A549 treated with Mapracorat at 1 μM for 4 hours (cell line): ENCODE results near the gene OR2J3. TPM values are rescaled to one million over a fixed set of nuclear protein-coding genes. Genes with fewer than 3 reads are reported as not detected.

Experiments
- total RNA-seq: library from RNA; stranded (reverse); fragments of 200-300 nt; extraction: Qiagen RNA extraction; gene quantifications from 5 replicates; pipeline ENCODE4 v1.2.3, GENCODE V29; 2022

Gene OR2J3
- total RNA-seq = not detected in 5 replicates

DNA sequence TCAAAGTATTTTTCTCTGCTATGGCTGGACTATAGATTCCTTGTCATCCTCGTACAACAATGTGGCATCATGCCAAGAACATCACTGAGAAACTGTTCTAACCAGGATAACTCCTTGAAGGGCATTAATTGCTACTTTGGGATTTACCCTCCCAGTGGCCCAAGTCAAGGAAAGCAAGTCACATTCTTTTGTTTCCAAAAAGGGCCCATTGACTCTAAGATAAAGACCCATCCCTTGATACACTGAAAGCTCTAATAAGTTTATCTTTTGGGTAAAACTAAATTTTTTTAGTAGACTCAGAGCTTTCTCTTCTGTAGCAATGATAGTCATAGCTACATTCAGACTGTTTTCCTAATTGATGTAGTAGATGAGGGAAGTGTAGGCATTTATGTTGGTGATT, at the start of gene OR2J3:
Gene OR2J3 (plus strand): TSS at position 301 of the 400 bp plus-strand sequence. CDS start 3,833 bp downstream, outside the sequence.

DNA sequence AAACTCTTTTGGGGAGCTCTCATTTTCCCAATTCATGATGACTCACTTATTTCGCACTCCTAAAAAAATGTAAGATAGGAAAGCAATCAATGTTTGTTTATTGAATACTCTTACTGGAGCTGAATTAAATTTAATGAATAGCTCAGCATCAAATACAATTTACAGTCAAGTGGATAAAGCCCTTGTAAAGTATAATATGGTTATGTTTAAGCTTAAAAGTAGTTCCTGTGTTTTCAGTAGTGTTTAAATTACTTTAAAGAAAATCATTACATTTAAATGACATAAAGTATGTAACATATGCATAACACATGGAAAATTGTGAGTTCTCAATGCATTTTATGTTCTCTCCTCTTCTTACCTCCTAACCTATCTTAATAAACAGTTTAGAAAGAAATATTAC, 20.6 kb upstream of the OR2J3 start, which contains the start of gene OR2B3:
Gene OR2B3 (minus strand): TSS at position 101 of the 400 bp plus-strand sequence. CDS start 65 bp downstream, at position 36.

DNA sequence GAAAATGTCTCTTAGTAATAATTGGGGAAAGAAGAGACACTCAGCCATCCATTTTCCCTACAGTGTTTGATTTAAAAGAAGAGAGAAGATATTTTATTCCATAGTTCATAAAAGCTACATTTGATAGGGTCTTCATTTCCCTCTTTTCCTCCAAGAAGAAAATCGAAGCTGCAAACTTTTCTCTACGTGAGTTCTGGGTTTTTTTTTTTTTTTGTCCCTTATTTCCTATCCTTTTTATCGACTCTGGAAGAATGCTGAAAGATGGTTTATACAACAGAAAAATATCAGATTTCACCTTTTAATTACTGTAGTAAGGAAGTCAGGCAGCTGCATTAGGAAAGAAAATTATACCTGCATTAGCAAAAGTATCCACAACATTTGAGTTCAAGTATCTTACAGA, 8.7 kb upstream of the OR2J3 start, which contains the start of gene OR2J1:
Gene OR2J1 (plus strand): TSS at position 301 of the 400 bp plus-strand sequence. CDS start 1,453 bp downstream, outside the sequence.

Other genes with a start within 250 kb of the OR2J3 start
- 38.6 to 45.5 TPM (median 43.7 TPM) in 5 replicates for gene TRIM27, start 184.1 kb upstream of the OR2J3 start, total RNA-seq
- 0.10 to 0.29 TPM (median 0.18 TPM) in 5 replicates for gene ZNF311, start 102.7 kb upstream of the OR2J3 start, total RNA-seq
- not detected in 5 replicates for gene OR2W1, start 62.9 kb upstream of the OR2J3 start, total RNA-seq
- gene OR2B3, start 20.7 kb upstream of the OR2J3 start, total RNA-seq = not detected in 5 replicates
- not detected in 5 replicates for gene OR2J1, start 8.6 kb upstream of the OR2J3 start, total RNA-seq
- not detected in 5 replicates for gene OR2J2, start 62.8 kb downstream of the OR2J3 start, total RNA-seq
- not detected in 5 replicates for gene OR14J1, start 193.6 kb downstream of the OR2J3 start, total RNA-seq